Muscle layer of colon (tissue), 2 donors: ENCODE results near the gene NCAN.

Source experiments
- H3K27ac ChIP-seq: one replicate; pipeline ENCODE4 v1.7.0; 2013; ENCODE audit warnings: low read depth, mild to moderate bottlenecking, low read length, moderate library complexity
- H3K27me3 ChIP-seq, 2 donors: one replicate each; pipeline ENCODE4 v1.7.0; 2013; ENCODE audit warnings: low read length in 2 of 2, mild to moderate bottlenecking in 2 of 2; ENCODE audit not compliant: insufficient read depth in 2 of 2, control insufficient read depth in 1 of 2
- H3K36me3 ChIP-seq: one replicate; pipeline ENCODE4 v1.7.0; 2013; ENCODE audit warnings: mild to moderate bottlenecking, low read length; ENCODE audit not compliant: insufficient read depth
- H3K4me1 ChIP-seq: one replicate; pipeline ENCODE4 v1.7.0; 2013; ENCODE audit warnings: mild to moderate bottlenecking, low read length; ENCODE audit not compliant: insufficient read depth
- H3K4me3 ChIP-seq, 2 donors: one replicate each; pipeline ENCODE4 v1.7.0; 2013; ENCODE audit warnings: low read length in 2 of 2, low read depth in 1 of 2, mild to moderate bottlenecking in 1 of 2, moderate library complexity in 1 of 2
- H3K9ac ChIP-seq: one replicate; pipeline ENCODE4 v1.7.0; 2013; ENCODE audit warnings: low read length
- H3K9me3 ChIP-seq: one replicate; pipeline ENCODE4 v1.7.0; 2013; ENCODE audit warnings: mild to moderate bottlenecking, low read length
- donor health status: abdominal sarcoma.
- donor health status: Adenocarcinoma of cecum.

Gene NCAN

GRCh38 chr19:19257836-19258588 lies 46.3 kb downstream of the NCAN start:
- Histone ChIP-seq H3K27me3 (peaks cover 0 to 39% of the 10 kb centered on the region in 2 donors), H3K9ac (no peak overlapping the region), H3K36me3 (no peaks in the 10 kb centered on the region), H3K4me3 (no peak overlapping the region), H3K4me1 (no peaks in the 10 kb centered on the region), H3K27ac (no peak overlapping the region), H3K9me3 (no peaks in the 10 kb centered on the region)

DNA sequence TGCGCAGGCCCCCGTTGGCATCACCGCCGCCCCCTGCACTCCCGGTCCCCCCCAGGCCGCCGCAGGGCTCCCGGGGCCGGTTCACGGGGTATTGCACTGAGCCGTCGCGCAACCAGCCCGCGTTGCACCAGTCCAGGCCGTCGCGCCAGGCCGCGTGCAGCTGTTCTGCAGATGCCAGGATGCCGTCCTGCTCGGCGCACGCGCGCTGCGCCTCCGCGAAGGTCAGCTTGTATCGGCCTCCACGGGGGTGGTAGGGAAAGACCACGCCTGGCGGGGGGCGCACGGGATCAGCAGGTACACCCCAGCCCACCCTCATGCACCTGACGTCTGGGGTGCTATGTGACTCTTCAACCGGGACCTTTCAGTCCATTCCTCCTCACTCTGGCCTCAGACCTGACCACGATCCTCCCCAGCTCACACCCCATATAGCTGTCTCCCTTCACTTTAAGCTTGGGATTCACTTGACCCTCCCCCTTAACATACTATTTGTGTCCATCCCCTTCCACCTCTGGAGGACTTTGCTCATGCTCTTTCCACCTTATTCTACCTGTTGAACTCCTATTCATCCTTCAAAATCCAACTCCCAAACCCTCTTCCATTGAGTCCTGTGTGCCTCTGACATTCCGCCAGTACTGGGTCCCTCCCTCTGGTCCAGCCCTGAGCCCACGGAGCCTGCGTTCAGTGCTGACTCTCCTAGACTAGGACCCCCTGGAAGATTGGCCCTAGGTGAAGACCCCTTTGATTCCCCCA lies 47.0 kb downstream of the NCAN start:
- Histone ChIP-seq H3K4me1 (no peaks in the 10 kb centered on the region), H3K36me3 (no peaks in the 10 kb centered on the region), H3K4me3 (no peak overlapping the region), H3K27me3 (peaks cover 0 to 43% of the 10 kb centered on the region in 2 donors), H3K9ac (no peak overlapping the region), H3K9me3 (no peaks in the 10 kb centered on the region), H3K27ac (no peak overlapping the region)

DNA sequence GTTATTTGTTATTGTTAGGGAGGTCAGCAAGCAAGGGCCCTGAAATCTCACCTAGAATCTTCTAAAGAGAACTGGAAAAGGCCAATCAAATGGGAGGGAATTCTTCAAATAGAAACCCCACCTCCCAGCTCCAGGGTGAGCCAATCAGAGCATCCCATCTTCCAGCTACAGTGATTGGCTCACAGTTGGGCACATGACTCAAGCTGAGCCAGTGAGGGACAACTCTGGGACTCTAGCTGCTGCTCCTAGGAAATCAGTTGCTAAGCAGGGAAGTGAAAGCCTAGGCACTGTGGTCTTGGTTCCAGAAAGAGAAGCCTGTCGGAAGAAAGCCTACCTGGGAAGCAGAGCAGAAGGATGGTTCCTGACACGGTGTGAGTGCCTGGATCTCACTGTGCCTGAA lies 48.0 kb downstream of the NCAN start:
- H3K4me3 ChIP-seq: no peak overlapping the region
- no peaks in the 10 kb centered on the region for H3K36me3 ChIP-seq
- peaks cover 0 to 45% of the 10 kb centered on the region in 2 donors for H3K27me3 ChIP-seq
- no peak overlapping the region for H3K9ac ChIP-seq
- no peak overlapping the region for H3K27ac ChIP-seq
- no peaks in the 10 kb centered on the region for H3K9me3 ChIP-seq
- no peaks in the 10 kb centered on the region for H3K4me1 ChIP-seq

DNA sequence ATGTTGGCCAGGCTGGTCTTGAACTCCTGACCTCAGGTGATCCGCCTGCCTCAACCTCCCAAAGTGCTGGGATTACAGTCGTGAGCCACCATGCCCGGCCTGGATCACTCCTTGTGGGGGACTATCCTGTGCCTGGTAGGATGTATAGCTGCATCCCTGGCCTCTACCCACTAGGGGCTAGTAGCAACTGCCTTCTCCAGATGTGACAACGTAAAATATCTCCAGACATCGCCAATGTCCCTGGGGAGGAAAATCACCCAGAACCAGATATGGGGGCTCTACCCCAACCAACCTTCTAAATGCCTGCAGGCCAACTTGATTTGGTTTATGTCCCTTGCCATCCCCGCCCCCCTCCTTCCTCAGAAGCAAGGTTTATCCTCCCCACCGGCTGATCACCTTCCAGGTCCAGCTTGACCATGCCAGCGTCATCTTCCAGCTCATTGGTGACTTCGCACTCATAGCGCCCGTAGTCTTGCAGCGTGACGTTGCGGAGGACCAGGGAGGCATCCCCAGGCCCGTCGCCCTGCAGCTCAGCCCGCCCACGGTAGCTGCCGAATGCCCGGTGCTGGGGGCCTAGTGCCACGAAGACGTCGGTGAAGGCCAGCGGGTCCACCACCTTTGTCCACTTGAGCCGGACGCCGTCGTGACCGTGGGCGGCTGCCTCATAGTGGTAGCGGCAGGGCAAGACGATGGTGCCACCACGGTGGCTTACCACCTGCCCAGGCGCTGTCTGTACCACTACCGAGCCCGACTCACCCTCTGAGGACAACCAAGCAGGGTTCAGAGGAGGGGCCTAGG lies 48.9 kb downstream of the NCAN start:
- Histone ChIP-seq H3K27me3 (peaks cover 0 to 45% of the 10 kb centered on the region in 2 donors), H3K27ac (no peak overlapping the region), H3K4me3 (no peak overlapping the region), H3K36me3 (no peaks in the 10 kb centered on the region), H3K9ac (no peak overlapping the region), H3K9me3 (no peaks in the 10 kb centered on the region), H3K4me1 (no peaks in the 10 kb centered on the region)

GRCh38 chr19:19261350-19262189 lies 49.8 kb downstream of the NCAN start:
- H3K36me3 ChIP-seq: no peaks in the 10 kb centered on the region
- no peak overlapping the region for H3K9ac ChIP-seq
- no peaks in the 10 kb centered on the region for H3K9me3 ChIP-seq
- H3K4me3 ChIP-seq: no peak overlapping the region
- H3K27me3 ChIP-seq: peaks cover 0 to 37% of the 10 kb centered on the region in 2 donors
- H3K4me1 ChIP-seq: no peaks in the 10 kb centered on the region
- no peak overlapping the region for H3K27ac ChIP-seq

GRCh38 chr19:19262190-19263057 lies 50.7 kb downstream of the NCAN start:
- Histone ChIP-seq H3K27ac (no peak overlapping the region), H3K9ac (no peak overlapping the region)

GRCh38 chr19:19263886-19264487 lies 52.2 kb downstream of the NCAN start:
- no peak overlapping the region for H3K27ac ChIP-seq
- H3K9ac ChIP-seq: no peak overlapping the region
- H3K36me3 ChIP-seq: no peaks in the 10 kb centered on the region
- H3K27me3 ChIP-seq: peaks cover 0 to 30% of the 10 kb centered on the region in 2 donors
- H3K4me1 ChIP-seq: no peaks in the 10 kb centered on the region
- H3K9me3 ChIP-seq: no peaks in the 10 kb centered on the region
- no peak overlapping the region for H3K4me3 ChIP-seq

More at GRCh38 chr19:19262190-19263057, 50.7 kb downstream of the NCAN start:
- Histone ChIP-seq H3K9me3 (no peaks in the 10 kb centered on the region), H3K27me3 (peaks cover 0 to 33% of the 10 kb centered on the region in 2 donors), H3K4me3 (no peak overlapping the region), H3K4me1 (no peaks in the 10 kb centered on the region), H3K36me3 (no peaks in the 10 kb centered on the region)

DNA sequence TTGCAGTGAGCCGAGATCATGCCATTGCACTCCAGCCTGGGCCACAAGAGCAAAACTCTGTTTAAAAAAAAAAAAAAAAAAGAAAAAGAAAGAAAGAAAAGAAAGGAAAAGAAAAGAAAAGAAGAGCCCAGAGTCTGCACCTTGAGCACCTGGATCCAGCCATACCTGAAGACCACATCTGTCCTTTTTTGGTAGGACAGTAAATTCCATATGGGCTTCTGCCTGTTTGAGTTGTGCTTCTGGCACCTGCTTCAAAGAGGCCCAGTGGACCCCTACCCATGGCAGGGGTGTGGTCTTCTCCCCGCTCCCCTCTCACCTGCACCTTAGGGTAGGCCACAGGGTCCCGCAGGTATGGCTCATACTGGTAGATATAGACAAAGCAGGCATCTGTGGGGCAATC lies 55.5 kb downstream of the NCAN start:
- Histone ChIP-seq H3K27me3 (peaks cover 0 to 14% of the 10 kb centered on the region in 2 donors), H3K9ac (no peak overlapping the region), H3K36me3 (no peaks in the 10 kb centered on the region), H3K27ac (no peak overlapping the region), H3K9me3 (no peaks in the 10 kb centered on the region), H3K4me3 (no peak overlapping the region), H3K4me1 (no peaks in the 10 kb centered on the region)

- no peak overlapping the region for H3K9ac ChIP-seq
- H3K27ac ChIP-seq: no peak overlapping the region
- H3K4me3 ChIP-seq: no peak overlapping the region
- H3K36me3 ChIP-seq: no peaks in the 10 kb centered on the region
- no peaks in the 10 kb centered on the region for H3K9me3 ChIP-seq
- H3K27me3 ChIP-seq: peaks cover 4 to 12% of the 10 kb centered on the region in 2 donors
- no peaks in the 10 kb centered on the region for H3K4me1 ChIP-seq
Observed at GRCh38 chr19:19268453-19269385, 57.0 kb downstream of the NCAN start.
